ENCODE measurements around the gene EYS. TPM values are rescaled to one million over a fixed set of nuclear protein-coding genes. Genes with fewer than 3 reads are reported as not detected.

The EYS gene
- total and polyA plus RNA-seq, 2 of the 8 experiments (the other 6 are each of a cell fraction or from before 2014, with no cell fraction given): 0.05 to 0.13 TPM

- TF ChIP-seq USF2 (IDR thresholded peaks at IDR 0.05; ENCODE audit: low read length) (no peak), TEAD4 (IDR thresholded peaks at IDR 0.05; ENCODE audit: low read depth, low read length) (no peak), CHD7 (IDR thresholded peaks at IDR 0.05; ENCODE audit: insufficient replicate concordance, low read length) (no peak), CHD2 (IDR thresholded peaks at IDR 0.05; ENCODE audit: low read length) (no peak), RNF2 (IDR thresholded peaks at IDR 0.05; ENCODE audit: borderline replicate concordance, low read depth, low read length, missing control alignments, poor library complexity, severe bottlenecking) (no peak), SP2 (IDR thresholded peaks at IDR 0.05; ENCODE audit: low read length) (no peak), CEBPB (IDR thresholded peaks at IDR 0.05; ENCODE audit: low read depth, low read length) (no peak)
Measured at GRCh38 chr6:64257586-64257985, 1449.4 kb downstream of the EYS start (continued).

Measured in H1 (cell line).